Metanephros (tissue), 2 donors: Measurements from ENCODE around the gene LPAR1. TPM values are rescaled to one million over a fixed set of nuclear protein-coding genes. Genes with fewer than 3 reads are reported as not detected.

Experiments
- small RNA-seq: library from RNA; depleted of rRNA; stranded (forward); fragments of <200 nt; gene quantifications from one replicate; pipeline ENCODE3, GENCODE V24; 2014; ENCODE audit warnings: low replicate concordance
- total RNA-seq: library from RNA; depleted of rRNA; stranded (reverse); fragments of >200 nt; gene quantifications from one replicate; pipeline ENCODE4 v1.2.3, GENCODE V29; 2014

LPAR1 gene
- total RNA-seq = 37.8 TPM

GRCh38 chr9:111038331-111039230 is at the start of gene LPAR1:
Gene LPAR1, minus strand, starts transcription at chr9:111038470. Its CDS starts 66,353 bp downstream, at chr9:110972117.

Small RNAs within 50 kb of the gene (small RNA-seq; reads per million reads assigned to genes)
- not detected for gene RF00019
- not detected for gene RNU6-432P
